ENCODE data around the gene PIGO.

The PIGO gene
- long read RNA-seq, transcript PIGO-202 (12 exons, 2,464 nt) = major isoform, 13 of 54 reads
- long read RNA-seq, partial matches to known transcripts = 30 of 54 reads
- long read RNA-seq, other reads (novel, unspliced or antisense) = 11 of 54 reads

- Histone ChIP-seq H3K4me3 (replicated peaks; ENCODE audit: insufficient read depth, low read length) (peak within 1 kb of the TSS; percentile 62), H3K27ac (replicated peaks) (peak within 1 kb of the TSS; percentile 97), H3K27me3 (ENCODE audit: insufficient read depth, poor library complexity, severe bottlenecking) (no peaks in the 10 kb centered on the region)
- DNase-seq (ENCODE audit: low read depth in 1 of 2, low spot score in 1 of 2) = peak; percentile 84 to 92
- peak; percentile 74 for TF ChIP-seq GABPA (IDR thresholded peaks at IDR 0.05; ENCODE audit: low read depth)
- TF ChIP-seq POLR2AphosphoS5 (IDR thresholded peaks at IDR 0.05; ENCODE audit: low read depth) = peak; percentile 90
- TF ChIP-seq, protein P1, sequence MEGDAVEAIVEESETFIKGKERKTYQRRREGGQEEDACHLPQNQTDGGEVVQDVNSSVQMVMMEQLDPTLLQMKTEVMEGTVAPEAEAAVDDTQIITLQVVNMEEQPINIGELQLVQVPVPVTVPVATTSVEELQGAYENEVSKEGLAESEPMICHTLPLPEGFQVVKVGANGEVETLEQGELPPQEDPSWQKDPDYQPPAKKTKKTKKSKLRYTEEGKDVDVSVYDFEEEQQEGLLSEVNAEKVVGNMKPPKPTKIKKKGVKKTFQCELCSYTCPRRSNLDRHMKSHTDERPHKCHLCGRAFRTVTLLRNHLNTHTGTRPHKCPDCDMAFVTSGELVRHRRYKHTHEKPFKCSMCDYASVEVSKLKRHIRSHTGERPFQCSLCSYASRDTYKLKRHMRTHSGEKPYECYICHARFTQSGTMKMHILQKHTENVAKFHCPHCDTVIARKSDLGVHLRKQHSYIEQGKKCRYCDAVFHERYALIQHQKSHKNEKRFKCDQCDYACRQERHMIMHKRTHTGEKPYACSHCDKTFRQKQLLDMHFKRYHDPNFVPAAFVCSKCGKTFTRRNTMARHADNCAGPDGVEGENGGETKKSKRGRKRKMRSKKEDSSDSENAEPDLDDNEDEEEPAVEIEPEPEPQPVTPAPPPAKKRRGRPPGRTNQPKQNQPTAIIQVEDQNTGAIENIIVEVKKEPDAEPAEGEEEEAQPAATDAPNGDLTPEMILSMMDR (IDR thresholded peaks at IDR 0.05; ENCODE audit: insufficient read depth, low read length) = peak; percentile 76
- TF ChIP-seq SPI1 (IDR thresholded peaks at IDR 0.05; ENCODE audit: borderline replicate concordance, low read depth) = no peak
- TF ChIP-seq, protein P2, sequence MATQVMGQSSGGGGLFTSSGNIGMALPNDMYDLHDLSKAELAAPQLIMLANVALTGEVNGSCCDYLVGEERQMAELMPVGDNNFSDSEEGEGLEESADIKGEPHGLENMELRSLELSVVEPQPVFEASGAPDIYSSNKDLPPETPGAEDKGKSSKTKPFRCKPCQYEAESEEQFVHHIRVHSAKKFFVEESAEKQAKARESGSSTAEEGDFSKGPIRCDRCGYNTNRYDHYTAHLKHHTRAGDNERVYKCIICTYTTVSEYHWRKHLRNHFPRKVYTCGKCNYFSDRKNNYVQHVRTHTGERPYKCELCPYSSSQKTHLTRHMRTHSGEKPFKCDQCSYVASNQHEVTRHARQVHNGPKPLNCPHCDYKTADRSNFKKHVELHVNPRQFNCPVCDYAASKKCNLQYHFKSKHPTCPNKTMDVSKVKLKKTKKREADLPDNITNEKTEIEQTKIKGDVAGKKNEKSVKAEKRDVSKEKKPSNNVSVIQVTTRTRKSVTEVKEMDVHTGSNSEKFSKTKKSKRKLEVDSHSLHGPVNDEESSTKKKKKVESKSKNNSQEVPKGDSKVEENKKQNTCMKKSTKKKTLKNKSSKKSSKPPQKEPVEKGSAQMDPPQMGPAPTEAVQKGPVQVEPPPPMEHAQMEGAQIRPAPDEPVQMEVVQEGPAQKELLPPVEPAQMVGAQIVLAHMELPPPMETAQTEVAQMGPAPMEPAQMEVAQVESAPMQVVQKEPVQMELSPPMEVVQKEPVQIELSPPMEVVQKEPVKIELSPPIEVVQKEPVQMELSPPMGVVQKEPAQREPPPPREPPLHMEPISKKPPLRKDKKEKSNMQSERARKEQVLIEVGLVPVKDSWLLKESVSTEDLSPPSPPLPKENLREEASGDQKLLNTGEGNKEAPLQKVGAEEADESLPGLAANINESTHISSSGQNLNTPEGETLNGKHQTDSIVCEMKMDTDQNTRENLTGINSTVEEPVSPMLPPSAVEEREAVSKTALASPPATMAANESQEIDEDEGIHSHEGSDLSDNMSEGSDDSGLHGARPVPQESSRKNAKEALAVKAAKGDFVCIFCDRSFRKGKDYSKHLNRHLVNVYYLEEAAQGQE (IDR thresholded peaks at IDR 0.05; ENCODE audit: insufficient replicate concordance, low read depth) = peak; percentile 73
Measured at GRCh38 chr9:35096035-35096849, at the start of gene PIGO. TSS of gene PIGO (minus strand) at chr9:35096591. CDS start at chr9:35095565, 1,026 bp downstream.

DNA sequence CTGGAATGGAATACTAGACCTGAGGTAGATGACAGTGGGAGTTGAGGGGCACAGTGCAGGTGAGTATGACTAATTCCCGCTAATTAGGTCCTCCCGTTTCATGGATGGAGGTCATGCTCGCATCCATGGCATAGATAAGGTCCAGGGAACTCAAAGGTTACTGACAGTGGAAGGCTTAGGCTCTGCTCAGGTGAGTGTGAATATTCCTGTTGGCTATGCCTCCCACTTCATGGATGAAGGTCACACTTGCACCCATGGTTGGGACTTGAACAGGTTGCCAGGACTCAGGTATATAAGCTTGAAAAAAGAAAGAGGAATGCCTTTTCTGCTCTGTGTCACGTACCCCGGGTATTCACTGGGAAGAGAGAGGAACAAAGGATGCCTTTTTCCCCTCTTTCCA, 45.6 kb upstream of the PIGO start:
- Histone ChIP-seq H3K27ac (replicated peaks) (no peak overlapping the region), H3K27me3 (ENCODE audit: insufficient read depth, poor library complexity, severe bottlenecking) (no peaks in the 10 kb centered on the region), H3K4me3 (replicated peaks; ENCODE audit: insufficient read depth, low read length) (no peak overlapping the region)
- no peak for DNase-seq (ENCODE audit: low read depth in 1 of 2, low spot score in 1 of 2)
- TF ChIP-seq POLR2AphosphoS5 (IDR thresholded peaks at IDR 0.05; ENCODE audit: low read depth) (no peak), SPI1 (IDR thresholded peaks at IDR 0.05; ENCODE audit: borderline replicate concordance, low read depth) (no peak)
- TF ChIP-seq, protein P1 (IDR thresholded peaks at IDR 0.05; ENCODE audit: insufficient read depth, low read length) = no peak
- TF ChIP-seq, protein P2 (IDR thresholded peaks at IDR 0.05; ENCODE audit: insufficient replicate concordance, low read depth) = no peak

GRCh38 chr9:35140093-35140492, 43.7 kb upstream of the PIGO start:
- no peak for DNase-seq (ENCODE audit: low read depth in 1 of 2, low spot score in 1 of 2)
- H3K4me3 ChIP-seq (replicated peaks; ENCODE audit: insufficient read depth, low read length) = no peak overlapping the region
- H3K27me3 ChIP-seq (ENCODE audit: insufficient read depth, poor library complexity, severe bottlenecking) = no peaks in the 10 kb centered on the region
- no peak overlapping the region for H3K27ac ChIP-seq (replicated peaks)
- TF ChIP-seq, protein P2 (IDR thresholded peaks at IDR 0.05; ENCODE audit: insufficient replicate concordance, low read depth) = no peak
- no peak for TF ChIP-seq SPI1 (IDR thresholded peaks at IDR 0.05; ENCODE audit: borderline replicate concordance, low read depth)
- TF ChIP-seq, protein P1 (IDR thresholded peaks at IDR 0.05; ENCODE audit: insufficient read depth, low read length) = no peak
- TF ChIP-seq GABPA (IDR thresholded peaks at IDR 0.05; ENCODE audit: low read depth) = no peak
- no peak for TF ChIP-seq POLR2AphosphoS5 (IDR thresholded peaks at IDR 0.05; ENCODE audit: low read depth)

Measured in HL-60 (cell line).